ENCODE results near the gene ATP6V0A1.

- TF ChIP-seq CTCF (IDR thresholded peaks at IDR 0.05) (no peak), POLR2A (IDR thresholded peaks at IDR 0.05) (no peak)
Measured at GRCh38 chr17:42475121-42475520, 16.4 kb downstream of the ATP6V0A1 start.

Data from testis (tissue), 2 donors.